Measurements from ENCODE around the gene LDLRAD3.
"Not testable (repeated sequence)": the region's sequence is repeated elsewhere in the genome, so short reads cannot be mapped to it uniquely, and the experiment has no call there.

Gene LDLRAD3

GRCh38 chr11:36186340-36187175 is 242.7 kb downstream of the LDLRAD3 start:
- peak; percentile 80 for DNase-seq

DNA sequence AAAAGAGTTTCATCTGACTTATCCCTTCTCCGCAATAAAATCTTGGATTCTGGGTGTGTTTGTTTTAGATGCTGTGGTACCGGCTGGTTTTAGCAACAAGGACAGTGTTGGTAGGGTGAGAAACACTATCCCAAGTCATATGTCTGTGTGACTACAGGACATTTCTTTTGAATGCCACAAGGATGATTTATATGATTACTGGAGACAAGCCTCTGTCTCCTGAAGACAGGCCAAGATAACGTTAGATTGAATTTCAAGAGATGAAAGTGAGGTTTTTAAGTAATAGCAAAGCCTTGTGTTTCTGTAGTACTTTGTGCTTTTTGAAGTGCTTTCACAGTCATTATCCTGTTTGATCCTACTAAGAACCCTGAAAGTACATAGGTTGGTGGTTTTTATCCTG is 243.8 kb downstream of the LDLRAD3 start:
- peak; percentile 20 for DNase-seq

DNA sequence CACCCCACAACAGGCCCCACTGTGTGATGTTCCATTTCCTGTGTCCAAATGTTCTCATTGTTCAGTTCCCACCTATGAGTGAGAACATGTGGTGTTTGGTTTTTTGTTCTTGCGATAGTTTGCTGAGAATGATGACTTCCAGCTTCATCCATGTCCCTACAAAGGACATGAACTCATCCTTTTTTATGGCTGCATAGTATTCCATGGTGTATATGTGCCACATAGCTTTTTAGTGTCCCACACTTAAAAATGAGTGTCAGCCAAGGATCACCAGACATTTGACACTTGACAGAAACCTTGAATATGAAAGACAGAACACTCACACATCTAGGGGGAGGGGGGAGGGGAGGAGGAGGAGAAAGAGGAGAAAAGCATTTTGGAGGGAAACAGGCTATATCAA is 245.9 kb downstream of the LDLRAD3 start:
- not testable (repeated sequence) for DNase-seq

DNA sequence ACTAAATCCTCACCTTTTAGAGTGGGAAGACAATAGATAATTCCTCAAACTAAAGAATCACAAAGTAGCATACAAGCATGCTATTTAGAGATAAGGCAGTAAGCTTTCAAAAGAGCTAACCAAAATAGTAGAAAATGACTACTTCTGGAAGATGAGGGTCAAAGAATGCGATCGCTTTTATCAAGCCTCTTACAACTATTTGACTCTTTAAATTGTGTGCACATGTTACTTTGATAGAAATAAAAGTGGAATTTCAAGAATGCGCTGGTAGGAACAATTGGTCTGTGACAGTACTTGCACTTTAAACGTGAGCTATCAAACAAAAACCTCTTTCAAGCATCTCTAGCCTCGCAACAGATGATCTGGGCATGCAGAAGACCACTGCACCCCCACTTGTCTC is 248.1 kb downstream of the LDLRAD3 start:
- DNase-seq: no peak

- DNase-seq: no peak
These were observed 248.8 kb downstream of the LDLRAD3 start for GRCh38 chr11:36192425-36193289.

DNA sequence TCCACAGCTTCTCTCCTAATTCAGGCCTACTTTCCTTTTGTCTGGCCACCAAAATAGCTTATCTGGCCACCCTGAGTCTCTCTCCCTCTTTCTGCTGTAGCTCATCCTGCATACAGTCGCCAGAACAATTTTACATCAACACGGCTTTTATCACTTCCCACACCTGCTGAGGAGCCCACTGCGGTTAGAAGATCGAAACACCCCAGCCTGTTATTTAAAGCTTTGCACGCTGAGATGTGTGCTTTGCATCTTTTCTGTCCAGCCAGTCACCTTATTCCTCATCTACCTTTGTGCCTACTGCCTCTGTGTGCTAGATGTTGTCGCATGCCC is 249.4 kb downstream of the LDLRAD3 start:
- DNase-seq: no peak

DNA sequence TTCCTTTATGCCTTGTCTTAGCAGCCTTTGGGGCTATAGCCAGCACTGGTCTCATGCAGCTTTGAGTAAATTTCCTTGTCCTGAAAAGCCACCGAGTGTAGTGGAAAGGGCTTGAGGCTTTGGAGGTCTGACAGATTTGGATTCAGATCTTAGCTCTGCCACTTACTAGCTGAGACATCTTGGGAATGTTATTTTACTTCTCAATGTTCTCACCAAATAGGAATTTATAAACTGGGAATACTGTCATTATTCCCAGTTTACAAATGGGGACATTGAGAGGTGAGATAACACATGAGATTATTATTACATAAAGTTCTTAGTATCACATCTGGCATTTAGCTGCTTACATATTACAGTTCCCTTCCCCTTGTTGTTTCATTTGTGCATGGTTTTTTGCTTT is 249.9 kb downstream of the LDLRAD3 start:
- peak; percentile 10 for DNase-seq

DNA sequence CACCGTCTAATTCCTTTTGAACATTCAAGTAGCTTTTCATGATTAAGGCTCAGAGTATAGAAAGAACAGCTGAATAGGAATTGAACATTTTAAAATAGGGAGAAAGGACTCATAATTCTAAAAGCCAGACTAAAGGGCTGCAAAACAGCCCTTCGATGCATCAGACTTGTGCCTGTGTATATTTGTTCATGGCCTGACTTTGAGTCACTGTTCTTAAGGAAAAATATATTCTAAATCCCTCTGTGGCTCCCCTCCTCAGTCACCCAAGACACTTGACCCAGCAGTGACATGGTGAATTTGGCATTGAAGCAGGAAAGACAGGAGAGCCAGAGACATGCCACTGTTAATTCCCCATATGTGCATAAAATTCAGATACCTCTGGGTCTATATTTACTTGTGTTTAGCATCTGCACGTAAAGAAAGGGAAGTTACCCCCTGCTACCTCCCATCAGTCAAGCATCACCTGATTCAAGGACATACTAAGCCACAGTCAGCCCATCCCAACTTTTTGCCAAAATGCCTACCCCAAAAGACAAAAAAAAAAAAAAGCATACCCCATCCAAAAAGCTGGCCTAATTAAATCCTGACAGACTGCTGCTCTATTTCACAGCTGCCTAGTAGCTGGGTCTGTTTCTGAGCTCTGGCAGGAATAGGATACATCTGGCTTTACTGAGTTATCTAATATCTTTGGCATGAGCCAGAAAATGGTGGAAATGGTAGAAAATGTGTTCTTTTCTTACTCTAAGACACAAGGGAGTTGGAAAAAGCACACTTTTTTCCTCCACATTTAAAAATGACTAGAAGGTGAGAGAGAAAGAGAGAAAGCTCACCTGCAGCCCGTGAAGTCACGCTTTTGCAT is 251.9 kb downstream of the LDLRAD3 start:
- DNase-seq: peak; percentile 67

DNA sequence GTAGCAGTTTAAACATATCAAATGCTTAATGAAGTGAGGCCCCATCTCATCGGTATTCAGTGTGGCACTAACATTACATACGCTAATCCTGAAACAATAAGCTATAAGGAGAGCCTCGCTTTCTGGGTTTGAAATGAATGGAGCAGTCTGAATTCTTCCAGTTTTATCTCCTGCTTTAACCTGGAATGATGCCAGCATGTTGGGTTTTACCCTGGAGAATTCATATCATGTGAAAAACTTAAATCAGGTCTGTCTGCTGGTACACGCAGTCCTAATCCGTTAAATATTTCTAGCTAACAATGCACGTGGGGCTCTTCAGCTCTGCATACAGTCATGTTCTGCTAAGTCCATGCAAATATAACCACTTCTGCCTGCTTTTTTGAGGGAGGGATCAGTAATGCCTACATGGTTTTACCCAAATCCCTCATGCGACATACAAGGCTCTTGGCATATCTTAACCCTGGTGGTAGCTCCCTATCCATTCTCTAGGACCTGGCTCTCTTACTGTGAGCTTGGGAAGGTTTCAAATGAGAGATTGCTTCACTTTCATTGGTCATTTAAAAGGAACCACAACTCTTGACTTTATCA is 252.6 kb downstream of the LDLRAD3 start:
- DNase-seq: peak; percentile 21

DNA sequence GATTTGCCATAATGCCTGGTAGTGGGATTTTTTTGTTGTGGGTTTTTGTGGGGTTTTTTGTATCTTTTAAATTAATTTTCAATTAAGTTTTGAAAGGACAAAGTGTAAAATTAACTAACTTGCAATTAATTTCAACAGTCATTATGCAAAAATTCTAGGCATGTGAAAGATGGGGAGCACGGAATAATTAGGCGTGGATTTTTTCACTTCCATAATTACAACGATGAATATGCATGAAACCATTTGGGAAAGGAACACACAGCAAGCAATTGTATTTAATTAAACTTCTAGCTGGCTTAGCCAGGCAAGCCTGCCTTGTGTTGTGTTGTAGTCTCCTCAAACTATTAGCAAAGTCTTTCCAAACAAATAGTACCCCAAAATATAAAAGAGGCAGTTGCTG is 257.5 kb downstream of the LDLRAD3 start:
- DNase-seq: no peak

DNA sequence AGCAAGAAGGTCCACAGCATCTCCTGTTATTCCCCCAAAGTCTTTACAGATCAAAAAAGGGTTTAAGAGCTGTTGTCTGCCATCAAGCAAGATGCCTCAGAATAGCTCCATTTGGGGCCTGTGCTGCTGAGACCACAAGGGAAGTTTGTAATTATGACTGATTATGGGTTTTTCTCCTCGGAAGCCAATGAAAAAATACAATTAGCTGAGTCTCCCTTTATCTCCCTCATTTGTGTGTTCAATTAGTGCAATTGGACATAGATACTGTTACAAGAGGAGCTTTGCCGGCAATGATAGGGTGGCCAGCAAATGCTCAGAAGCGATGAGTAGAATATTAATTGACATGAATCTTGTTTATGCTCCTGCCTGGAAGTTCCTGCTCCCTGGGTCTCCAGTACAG is 261.7 kb downstream of the LDLRAD3 start:
- DNase-seq: no peak

DNA sequence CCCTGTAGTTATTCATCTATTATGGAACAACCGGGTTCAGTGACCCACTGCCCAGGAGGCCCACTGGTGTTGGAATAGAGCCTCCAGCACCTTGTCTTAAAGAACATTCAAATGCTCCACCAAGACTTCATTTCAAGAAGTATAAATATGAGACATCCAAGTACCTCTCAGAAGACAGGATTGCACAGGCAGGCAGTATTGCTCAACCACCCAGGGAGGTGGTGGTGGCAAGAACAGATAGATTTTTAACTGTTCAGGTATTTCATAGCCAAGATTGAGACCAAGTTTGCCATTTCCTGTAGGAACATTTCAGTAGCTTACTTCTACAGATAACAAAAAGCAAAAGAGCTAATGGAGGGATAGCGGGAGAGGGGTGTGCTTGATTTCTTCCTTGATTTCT is 266.7 kb downstream of the LDLRAD3 start:
- DNase-seq: no peak

DNA sequence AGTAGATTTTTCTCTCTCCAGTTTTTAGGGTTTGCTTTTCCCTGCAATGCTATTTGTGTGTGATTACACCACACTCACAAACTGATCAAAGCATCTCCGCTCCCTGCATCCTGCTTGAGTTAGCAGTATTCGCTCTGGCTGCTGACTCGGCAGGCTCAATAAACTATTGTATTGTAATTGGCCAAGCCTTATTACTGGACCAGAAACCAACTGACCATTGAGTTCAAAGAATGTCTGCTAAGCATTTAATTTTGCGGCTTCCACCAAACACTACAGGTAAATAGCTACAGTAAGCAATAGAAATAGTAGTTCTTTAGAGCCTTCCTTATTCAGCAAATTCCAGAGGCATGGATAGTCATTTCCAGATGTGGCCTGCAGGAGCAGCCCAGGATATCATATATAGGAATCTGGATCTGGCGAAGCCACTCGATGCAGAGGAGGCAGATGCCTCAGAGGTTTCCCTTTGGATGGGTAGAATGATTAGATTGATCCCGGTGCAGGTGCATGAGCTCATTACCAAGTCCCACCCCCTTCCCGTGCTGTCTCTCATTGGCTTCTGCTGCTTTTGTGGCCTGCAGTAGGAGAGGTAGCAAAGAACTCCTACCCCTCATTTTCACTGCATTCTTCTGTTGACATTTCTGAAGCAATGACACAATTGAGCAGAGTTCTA is 268.0 kb downstream of the LDLRAD3 start:
- DNase-seq: no peak

DNA sequence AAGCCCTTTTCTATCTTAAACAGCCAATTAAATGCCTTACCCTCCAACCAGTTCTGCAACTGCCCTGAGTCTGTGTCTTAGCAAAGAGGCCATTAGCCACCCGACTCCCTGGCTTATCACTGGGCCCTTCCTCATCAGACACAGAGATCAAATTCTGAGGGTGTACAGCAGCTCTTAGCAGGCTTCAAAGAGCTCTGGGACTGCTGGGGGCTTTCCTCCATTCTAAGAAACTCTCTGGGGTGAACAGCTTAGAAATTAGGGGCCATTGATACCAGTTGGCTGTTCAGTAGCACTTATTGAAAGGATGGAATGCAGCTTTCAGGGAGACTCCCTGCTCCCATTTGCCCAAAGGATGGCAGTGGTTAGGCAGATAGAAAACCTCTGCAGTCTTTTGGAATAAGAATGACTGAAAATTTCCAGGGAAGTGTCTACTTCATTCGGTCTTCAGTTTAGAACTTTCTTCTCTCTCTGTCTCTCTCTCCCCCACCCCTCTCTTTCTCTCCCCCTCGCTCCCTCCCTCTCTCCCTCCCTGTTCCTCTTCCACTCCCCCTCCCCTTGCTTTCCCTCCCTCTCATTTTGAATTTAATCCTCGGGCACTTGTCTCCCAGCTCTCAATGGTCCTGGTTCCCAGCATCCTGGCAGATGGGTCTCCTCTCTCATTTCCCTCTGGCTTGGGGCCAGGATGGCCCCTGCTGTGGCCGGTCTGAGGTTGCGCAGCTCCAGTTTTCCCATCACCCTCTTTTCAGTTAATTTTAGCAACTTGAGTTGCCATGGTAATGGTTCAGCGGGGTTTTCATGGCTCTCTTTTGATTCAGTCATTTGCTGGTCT is 268.9 kb downstream of the LDLRAD3 start:
- DNase-seq: peak; percentile 18

DNA sequence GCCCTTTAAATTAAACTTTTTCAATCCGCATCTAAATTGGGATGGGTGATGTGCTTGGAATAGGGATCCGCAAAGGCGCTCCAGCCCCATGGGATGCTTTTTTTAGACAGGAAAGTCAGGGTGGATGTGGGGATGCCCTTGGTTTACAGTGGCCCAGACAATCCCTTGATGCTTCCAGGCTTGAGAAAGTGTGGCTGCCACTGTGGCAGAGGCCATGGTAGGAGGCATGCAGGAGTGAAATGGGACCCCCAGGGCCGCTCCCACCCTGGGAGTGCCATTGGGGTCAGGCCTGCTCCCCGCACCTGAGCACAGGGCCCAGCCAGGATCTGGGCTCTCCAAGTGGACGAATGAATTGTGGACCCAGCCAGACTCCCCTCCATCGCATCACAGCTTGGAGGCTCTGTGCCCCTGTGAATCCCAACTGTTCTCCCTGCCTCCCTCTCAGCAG is 269.6 kb downstream of the LDLRAD3 start:
- DNase-seq: no peak

DNA sequence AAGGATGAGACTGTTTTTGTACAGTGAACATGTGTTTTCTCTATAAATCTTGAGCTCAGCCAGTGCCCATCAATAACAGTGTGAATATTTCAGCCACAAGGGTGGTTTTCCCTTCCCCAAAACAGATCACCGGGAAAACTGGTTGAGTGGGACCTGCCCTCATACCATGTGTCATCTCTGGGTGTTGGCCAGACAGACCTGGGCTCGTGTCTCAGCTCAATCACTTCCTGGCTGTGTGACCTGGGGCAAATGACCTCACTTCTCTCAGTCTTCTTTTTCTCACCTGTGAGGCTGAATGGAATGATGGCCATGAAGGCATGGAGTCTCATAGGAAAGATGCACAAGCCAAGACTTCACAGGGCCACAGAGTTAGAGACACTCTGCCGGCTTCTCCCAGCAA is 270.6 kb downstream of the LDLRAD3 start:
- no peak for DNase-seq

DNA sequence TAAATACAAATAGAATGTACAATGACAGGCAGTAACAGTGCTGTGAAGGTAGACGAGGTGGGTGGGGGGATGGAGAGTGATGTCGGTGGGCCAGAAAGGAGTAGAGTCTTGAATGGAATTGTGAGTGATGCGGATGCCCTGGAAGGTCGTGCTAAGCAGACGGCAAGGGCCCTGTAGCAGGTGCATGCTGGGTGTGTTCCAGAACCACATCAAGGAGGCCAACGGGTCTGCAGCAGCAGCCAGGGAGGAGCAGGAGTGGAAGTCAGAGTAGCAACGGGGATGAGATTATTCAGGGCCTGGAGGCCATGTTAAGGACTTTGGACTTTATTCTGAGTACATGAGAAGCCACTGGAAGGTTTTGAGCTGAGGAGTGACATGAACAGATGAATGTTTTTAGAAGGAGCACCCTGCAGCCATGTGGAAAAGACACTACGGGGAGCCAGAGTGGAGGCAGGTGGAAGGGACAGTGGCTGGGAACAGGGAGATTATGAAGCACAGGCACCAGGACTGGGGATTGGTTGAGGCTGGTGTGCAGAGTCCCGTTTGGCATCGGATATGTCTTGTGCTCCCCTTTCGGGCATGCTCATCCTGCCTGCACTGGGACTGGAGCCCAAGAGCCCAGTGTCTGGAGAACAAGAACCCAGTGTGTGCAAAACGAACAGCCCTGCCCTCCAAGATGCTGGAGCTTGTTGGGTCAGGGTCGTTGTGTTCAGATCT is 271.3 kb downstream of the LDLRAD3 start:
- DNase-seq: peak; percentile 33

- DNase-seq: peak; percentile 54
These were observed 271.8 kb downstream of the LDLRAD3 start for GRCh38 chr11:36215693-36216060.

GRCh38 chr11:36216061-36216615 is 272.3 kb downstream of the LDLRAD3 start:
- DNase-seq: no peak

DNA sequence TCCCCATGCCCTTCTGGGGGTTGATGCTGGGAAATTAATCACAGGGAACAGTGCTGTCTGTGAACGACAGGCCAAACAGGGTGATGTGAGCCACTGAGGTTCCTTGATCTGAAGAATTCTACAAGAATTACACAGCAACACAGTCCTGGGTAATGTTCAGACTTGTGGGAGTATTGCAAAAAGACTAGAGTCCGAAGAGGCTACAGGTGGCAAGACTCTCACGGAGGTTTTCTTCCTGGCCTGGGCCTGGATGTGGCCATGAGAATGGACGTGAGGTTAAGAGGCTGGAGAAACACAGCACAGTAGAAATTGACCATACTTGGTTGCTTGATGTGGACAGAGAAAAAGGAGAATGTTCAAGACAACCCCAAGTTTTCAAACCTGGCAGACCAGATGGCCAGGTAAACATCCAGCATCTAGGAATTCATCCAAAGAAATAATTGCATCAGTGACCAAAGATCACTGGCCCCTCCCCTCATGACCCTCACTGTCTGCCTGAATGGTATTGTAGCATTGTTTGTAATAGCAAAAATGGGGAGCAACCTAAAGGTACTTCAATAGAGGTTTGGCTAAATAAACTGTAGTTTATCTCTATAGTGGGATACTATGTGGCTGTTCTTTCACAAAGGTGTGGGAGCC is 274.5 kb downstream of the LDLRAD3 start:
- no peak for DNase-seq
